H1 (cell line): Measurements from ENCODE around the gene KLHL30. TPM values are rescaled to one million over a fixed set of nuclear protein-coding genes. Genes with fewer than 3 reads are reported as not detected.

Experiments used
- BCL11A ChIP-seq, 2 experiments: IDR thresholded peaks; one replicate each; pipeline ENCODE4 v1.6.1; 2011; ENCODE audit warnings: low read depth in 2 of 2, low read length in 2 of 2, mild to moderate bottlenecking in 2 of 2
- NANOG ChIP-seq: IDR thresholded peaks from 2 replicates; pipeline ENCODE4 v1.6.1; 2011; ENCODE audit warnings: low read length, low read depth, mild to moderate bottlenecking, inconsistent platforms; ENCODE audit not compliant: insufficient read depth, poor library complexity, severe bottlenecking
- SP4 ChIP-seq: IDR thresholded peaks from 2 replicates; pipeline ENCODE4 v1.6.1; 2012; ENCODE audit warnings: low read length, inconsistent platforms
- YY1 ChIP-seq: IDR thresholded peaks from 2 replicates; pipeline ENCODE4 v1.6.1; 2011; ENCODE audit warnings: low read depth, mild to moderate bottlenecking, low read length
- polyA plus RNA-seq, 7 experiments: library from polyadenylated mRNA; depleted of rRNA in 3 of 7; stranded (reverse) in 5 of 7; unstranded in 2 of 7; fragments of >200 nt in 5 of 7; fragments of 200-250 nt in 2 of 7; gene quantifications; 1 replicate in 5 of 7; 2 replicates in 1 of 7; 4 replicates in 1 of 7; pipeline versions ENCODE4 v1.2.1 to v1.2.3, GENCODE V29; 2011 to 2013; ENCODE audit warnings: missing spikeins in 2 of 7, mixed read lengths in 2 of 7
- total RNA-seq: library from RNA; stranded (reverse); fragmentation: NEBNext Ultra II Directional; extraction: Animal tissue kit (Norgen Biotek cat#: 25700); gene quantifications from 2 replicates; pipeline ENCODE4 v1.2.1, GENCODE V29; 2021
- TF ChIP-seq, protein P1 (sequence below): IDR thresholded peaks from 2 replicates; pipeline ENCODE4 v1.6.1; 2011; ENCODE audit warnings: low read depth, mild to moderate bottlenecking, low read length; ENCODE audit not compliant: insufficient read depth
- TF ChIP-seq, protein P2 (sequence below): IDR thresholded peaks from 2 replicates; pipeline ENCODE4 v1.6.1; 2012; ENCODE audit warnings: inconsistent platforms

Gene KLHL30
- total and polyA plus RNA-seq, 2 of the 8 experiments (the other 6 are each of a cell fraction or from before 2014, with no cell fraction given), result not detected

DNA sequence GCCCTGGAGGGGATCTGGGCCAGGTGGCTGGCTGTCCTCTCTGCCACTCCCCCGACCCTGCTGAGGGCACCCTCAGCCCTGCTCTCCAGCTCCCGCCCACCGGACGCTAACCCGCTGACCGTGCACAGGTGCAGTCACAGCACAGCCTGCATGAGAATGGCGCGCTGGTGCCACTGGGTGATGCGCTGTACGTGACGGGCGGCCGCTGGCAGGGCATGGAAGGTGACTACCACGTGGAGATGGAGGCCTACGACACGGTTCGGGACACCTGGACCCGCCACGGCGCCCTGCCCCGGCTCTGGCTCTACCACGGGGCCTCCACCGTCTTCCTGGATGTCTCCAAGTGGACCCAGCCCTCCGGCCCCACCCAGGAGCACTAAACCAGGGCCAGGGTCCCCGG is 12.2 kb downstream of the KLHL30 start (continued):
- TF ChIP-seq, protein P1, sequence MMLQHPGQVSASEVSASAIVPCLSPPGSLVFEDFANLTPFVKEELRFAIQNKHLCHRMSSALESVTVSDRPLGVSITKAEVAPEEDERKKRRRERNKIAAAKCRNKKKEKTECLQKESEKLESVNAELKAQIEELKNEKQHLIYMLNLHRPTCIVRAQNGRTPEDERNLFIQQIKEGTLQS, result no peak
- TF ChIP-seq SP4 (no peak), BCL11A (IDR thresholded peaks at IDR 0.05; ENCODE audit: low read depth in 2 of 2, low read length in 2 of 2) (no peak), NANOG (no peak), YY1 (no peak)
- TF ChIP-seq, protein P2, sequence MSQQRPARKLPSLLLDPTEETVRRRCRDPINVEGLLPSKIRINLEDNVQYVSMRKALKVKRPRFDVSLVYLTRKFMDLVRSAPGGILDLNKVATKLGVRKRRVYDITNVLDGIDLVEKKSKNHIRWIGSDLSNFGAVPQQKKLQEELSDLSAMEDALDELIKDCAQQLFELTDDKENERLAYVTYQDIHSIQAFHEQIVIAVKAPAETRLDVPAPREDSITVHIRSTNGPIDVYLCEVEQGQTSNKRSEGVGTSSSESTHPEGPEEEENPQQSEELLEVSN, result no peak
